Measurements from ENCODE around the gene MIXL1. TPM values are rescaled to one million over a fixed set of nuclear protein-coding genes. Genes with fewer than 3 reads are reported as not detected.
"Not testable (repeated sequence)": the region's sequence is repeated elsewhere in the genome, so short reads cannot be mapped to it uniquely, and the experiment has no call there.

MIXL1 gene
- total RNA-seq, 2 experiments from 2014 or later: not detected

DNA sequence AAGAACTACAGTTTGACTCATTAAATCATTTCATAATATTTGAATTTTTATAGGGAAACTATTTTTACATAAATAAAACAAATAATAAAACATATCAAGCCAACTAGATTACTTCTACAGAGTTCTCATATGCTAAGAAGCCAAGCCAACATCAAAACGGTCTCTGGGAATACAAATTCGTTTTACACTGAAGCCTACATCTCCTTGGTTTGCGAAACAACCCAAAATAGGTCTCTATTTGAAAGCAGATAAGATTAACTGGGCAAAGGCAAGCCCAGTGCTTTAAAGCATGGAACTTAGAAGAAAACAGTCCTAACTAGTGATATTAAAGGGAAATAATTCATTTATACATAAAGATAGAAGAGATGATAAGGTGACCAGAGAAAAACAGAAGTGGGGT lies 25.3 kb downstream of the MIXL1 start:
- intact Hi-C loops (cut with DNase I, micrococcal nuclease): no loop called here
- Mint-ChIP-seq H3K4me1 (no peaks in the 10 kb centered on the region), H3K9me3 (ENCODE audit: low read depth) (no peaks in the 10 kb centered on the region), H3K4me3 (no peak overlapping the region), H3K36me3 (ENCODE audit: low read depth) (peaks cover 8% of the 10 kb centered on the region), H3K27me3 (no peaks in the 10 kb centered on the region), H3K27ac (no peak overlapping the region)
- ATAC-seq: no peak
- ChIA-PET POLR2A (no interaction called here), CTCF (no interaction called here)
- no peak for DNase-seq

DNA sequence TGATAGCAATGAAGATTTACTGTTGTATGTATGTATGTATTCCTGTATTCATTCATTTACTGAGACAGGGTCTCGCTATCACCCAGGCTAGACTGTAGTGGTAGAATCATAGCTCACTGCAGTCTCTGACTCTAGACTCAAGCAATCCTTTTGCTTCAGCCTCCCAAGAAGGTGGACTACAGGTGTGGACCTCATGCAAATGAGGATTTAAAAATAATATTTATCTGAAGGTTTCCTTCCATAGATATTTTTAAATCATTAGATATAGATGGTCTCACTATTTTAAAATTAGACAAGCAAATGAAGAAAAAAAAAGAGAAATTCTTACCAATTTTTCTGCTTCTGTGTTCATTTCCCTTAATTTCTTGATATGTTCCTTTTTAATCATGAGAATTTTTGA lies 27.0 kb downstream of the MIXL1 start:
- Mint-ChIP-seq H3K36me3 (ENCODE audit: low read depth) (peaks cover 8% of the 10 kb centered on the region), H3K4me1 (no peaks in the 10 kb centered on the region), H3K27me3 (no peaks in the 10 kb centered on the region), H3K4me3 (no peak overlapping the region), H3K9me3 (ENCODE audit: low read depth) (no peaks in the 10 kb centered on the region), H3K27ac (no peak overlapping the region)
- DNase-seq (no peak), ATAC-seq (no peak)
- ChIA-PET CTCF (no interaction called here), POLR2A (interaction anchor here (0.7 kb wide), 1 partner anchor 761 kb away, joined by 3 read pairs; no protein-coding TSS in a partner anchor)
- intact Hi-C loops (cut with DNase I, micrococcal nuclease): no loop called here

DNA sequence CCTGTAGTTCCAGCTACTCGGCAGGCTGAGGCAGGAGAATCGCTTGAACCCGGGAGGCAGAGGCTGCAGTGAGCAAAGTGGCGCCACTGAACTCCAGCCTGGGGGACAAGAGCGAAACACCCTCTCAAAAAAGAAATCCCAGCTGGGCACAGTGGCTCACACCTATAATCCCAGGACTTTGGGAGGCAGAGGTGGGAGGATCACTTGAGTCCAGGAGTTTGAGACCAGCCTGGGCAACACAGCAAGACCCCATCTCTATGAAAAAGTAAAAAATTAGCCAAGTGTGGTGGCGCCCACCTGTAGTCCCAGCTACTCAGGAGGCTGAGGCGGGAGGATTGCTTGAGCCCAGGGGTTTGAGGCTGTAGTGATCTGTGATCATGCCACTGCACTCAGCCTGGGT lies 29.4 kb downstream of the MIXL1 start:
- DNase-seq; ATAC-seq; H3K27me3 Mint-ChIP-seq; H3K9me3 Mint-ChIP-seq (ENCODE audit: low read depth); POLR2A ChIA-PET; H3K4me1 Mint-ChIP-seq; H3K27ac Mint-ChIP-seq; H3K4me3 Mint-ChIP-seq; CTCF ChIA-PET; H3K36me3 Mint-ChIP-seq (ENCODE audit: low read depth); intact Hi-C loops (cut with DNase I, micrococcal nuclease): not testable (repeated sequence)

DNA sequence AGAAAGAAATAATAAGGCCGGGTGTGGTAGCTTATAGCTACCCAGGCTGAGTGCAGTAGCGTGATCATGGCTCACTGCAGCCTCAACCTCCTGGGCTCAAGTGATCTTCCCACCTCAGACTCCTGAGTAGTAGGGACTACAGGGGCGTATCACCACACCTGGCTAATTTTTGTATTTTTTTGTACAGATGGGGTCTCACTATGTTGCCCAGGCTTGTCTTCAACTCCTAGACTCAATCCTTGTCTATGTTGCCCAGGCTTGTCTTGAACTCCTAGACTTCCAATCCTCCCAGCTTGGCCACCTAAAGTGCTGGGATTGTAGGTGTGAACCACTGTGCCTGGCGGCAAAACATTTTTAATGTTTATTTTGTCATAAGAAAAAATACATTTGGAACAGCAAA lies 30.5 kb downstream of the MIXL1 start:
- Mint-ChIP-seq H3K36me3 (ENCODE audit: low read depth) (peaks cover 3% of the 10 kb centered on the region), H3K4me1 (no peaks in the 10 kb centered on the region), H3K27me3 (no peaks in the 10 kb centered on the region), H3K4me3 (no peak overlapping the region), H3K9me3 (ENCODE audit: low read depth) (no peaks in the 10 kb centered on the region), H3K27ac (no peak overlapping the region)
- no peak for ATAC-seq
- POLR2A ChIA-PET: no interaction called here
- intact Hi-C loops (cut with DNase I, micrococcal nuclease): no loop called here
- CTCF ChIA-PET: no interaction called here
- no peak for DNase-seq

DNA sequence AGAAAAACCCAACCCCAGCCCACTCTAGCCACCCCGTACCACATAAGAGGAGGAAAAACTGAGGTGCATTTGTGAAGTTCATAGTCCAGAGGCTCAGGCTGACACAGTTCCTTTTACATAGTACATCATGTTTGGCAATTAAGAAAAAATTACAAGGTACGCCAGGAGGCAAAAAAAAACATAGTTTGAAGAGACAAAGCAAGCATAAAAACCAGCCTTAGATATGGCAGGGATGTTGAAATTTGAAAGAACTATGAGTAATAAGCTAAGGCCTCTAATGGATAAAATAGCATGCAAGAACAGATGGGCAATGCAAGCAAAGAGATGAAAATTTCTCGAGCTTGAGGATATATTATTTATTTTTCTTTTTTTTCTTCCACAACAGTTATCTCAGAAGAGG lies 31.9 kb downstream of the MIXL1 start:
- no peak for DNase-seq
- H3K4me1 Mint-ChIP-seq: no peaks in the 10 kb centered on the region
- no peaks in the 10 kb centered on the region for H3K27me3 Mint-ChIP-seq
- no peak overlapping the region for H3K4me3 Mint-ChIP-seq
- CTCF ChIA-PET: no interaction called here
- peaks cover 12% of the 10 kb centered on the region for H3K36me3 Mint-ChIP-seq (ENCODE audit: low read depth)
- H3K9me3 Mint-ChIP-seq (ENCODE audit: low read depth): peaks cover 4% of the 10 kb centered on the region
- intact Hi-C loops (cut with DNase I, micrococcal nuclease): no loop called here
- no peak for ATAC-seq
- no peak overlapping the region for H3K27ac Mint-ChIP-seq
- POLR2A ChIA-PET: no interaction called here

DNA sequence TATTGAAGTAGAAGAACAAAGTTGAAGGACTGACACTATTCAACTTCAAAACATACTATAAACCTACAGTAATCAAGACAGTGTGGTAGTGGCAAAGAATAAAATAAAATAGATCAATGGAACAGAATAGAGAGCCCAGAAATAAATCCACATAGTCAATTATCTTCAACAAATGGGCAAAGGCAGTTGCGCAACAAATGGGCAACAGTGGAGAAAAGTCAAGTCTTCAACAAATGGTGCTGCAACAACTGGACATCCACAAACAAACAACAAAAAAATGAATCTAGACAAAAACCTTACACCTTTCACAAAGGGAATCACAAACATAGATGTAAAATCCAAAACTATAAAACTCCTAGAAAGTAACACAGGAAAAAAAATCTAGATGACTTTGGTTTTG lies 38.4 kb downstream of the MIXL1 start:
- no peaks in the 10 kb centered on the region for H3K4me1 Mint-ChIP-seq
- ChIA-PET CTCF (no interaction called here), POLR2A (no interaction called here)
- H3K36me3 Mint-ChIP-seq (ENCODE audit: low read depth): peaks cover 41% of the 10 kb centered on the region
- H3K27me3 Mint-ChIP-seq: no peaks in the 10 kb centered on the region
- H3K9me3 Mint-ChIP-seq (ENCODE audit: low read depth): peaks cover 12% of the 10 kb centered on the region
- intact Hi-C loops (cut with DNase I, micrococcal nuclease): no loop called here
- ATAC-seq: no peak
- no peak for DNase-seq
- no peak overlapping the region for H3K4me3 Mint-ChIP-seq
- H3K27ac Mint-ChIP-seq: no peak overlapping the region

DNA sequence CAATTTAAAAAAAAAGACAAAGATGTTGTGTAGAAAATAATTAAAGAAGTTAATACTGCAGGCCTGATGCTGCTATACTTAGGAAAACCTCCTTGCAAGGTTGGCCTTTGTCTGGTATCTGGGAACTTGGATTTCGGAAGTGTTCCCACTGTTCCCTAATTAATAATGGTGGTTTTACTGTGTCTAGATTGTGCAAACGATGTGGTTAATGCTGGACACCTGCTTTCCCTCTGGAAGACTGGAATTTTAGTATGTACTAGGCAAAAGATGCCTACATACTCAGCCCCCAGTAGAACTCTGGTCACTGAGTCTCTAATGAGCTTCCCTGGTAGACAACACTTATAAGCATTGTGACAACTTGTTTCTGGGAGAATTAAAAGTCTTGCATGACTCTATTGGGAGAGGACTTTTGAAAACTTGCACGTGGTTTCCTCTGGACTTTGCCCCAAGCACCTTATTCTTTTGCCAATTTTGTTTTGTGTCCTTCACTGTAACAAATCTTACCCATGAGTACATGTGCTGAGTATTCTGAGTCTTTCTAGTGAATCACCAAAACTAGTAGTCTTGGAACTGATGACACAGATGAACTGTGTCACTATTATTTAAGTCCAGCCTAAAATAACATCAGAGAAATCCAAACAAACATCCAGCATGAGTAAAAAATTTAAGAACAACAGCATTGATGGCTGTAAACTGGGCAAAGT lies 45.1 kb downstream of the MIXL1 start:
- intact Hi-C loops (cut with DNase I, micrococcal nuclease): no loop called here
- H3K4me1 Mint-ChIP-seq: peaks cover 3% of the 10 kb centered on the region
- DNase-seq (no peak), ATAC-seq (no peak)
- H3K36me3 Mint-ChIP-seq (ENCODE audit: low read depth): peaks cover 12% of the 10 kb centered on the region
- no peak overlapping the region for H3K4me3 Mint-ChIP-seq
- H3K27me3 Mint-ChIP-seq: no peaks in the 10 kb centered on the region
- H3K27ac Mint-ChIP-seq: no peak overlapping the region
- no peaks in the 10 kb centered on the region for H3K9me3 Mint-ChIP-seq (ENCODE audit: low read depth)
- POLR2A ChIA-PET: no interaction called here
- CTCF ChIA-PET: no interaction called here

DNA sequence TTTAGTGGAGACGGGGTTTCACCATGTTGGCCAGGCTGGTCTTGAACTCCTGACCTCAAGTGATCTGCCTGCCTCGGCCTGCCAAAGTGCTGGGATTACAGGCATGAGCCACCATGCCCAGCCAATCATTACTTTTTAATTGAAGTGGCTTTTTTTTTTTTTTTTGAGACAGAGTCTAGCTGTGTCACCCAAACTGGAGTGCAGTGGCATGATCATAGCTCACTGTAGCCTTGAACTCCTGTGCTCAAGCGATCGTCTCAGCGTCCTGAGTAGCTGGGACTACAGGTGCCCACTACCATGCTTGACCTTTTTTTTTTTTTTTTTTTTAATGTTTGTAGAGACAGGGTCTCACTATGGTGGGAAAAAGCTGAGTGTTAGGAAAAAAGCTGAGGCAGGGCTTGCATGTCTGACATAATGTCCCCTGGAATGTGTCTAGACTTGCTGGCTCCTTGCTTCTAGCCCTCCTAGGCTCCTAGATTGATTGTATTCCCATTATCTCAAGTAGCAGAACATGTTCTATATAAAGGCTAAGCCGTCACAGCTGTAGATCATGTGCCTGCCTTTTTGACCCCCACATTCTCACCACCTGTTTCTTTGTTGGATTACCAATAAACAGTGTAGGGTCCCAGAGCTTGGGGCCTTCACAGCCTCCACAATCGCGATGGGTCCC lies 48.9 kb downstream of the MIXL1 start:
- POLR2A ChIA-PET; CTCF ChIA-PET; ATAC-seq; DNase-seq; H3K9me3 Mint-ChIP-seq (ENCODE audit: low read depth); H3K27me3 Mint-ChIP-seq; H3K4me3 Mint-ChIP-seq; intact Hi-C loops (cut with DNase I, micrococcal nuclease); H3K4me1 Mint-ChIP-seq; H3K27ac Mint-ChIP-seq: not testable (repeated sequence)
- H3K36me3 Mint-ChIP-seq (ENCODE audit: low read depth): peaks cover 16% of the 10 kb centered on the region

DNA sequence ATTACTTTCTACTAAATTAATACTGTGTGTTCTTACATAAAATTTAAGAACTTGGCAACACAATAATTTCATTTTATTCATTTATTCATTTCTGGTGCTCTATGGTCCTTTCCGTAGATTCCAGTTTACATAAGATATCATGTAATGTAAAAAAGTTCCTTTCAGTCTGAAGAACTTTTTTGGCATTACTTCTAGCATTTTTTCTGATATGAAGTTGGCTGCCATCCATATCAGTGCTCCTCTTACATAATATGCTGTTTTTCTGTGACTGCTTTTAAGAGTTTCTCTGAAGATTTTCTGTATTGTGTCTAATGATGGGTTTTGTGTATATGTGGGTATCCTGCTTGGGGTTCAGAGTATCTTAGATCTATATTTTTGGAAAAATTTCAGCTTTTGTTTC lies 50.7 kb downstream of the MIXL1 start:
- H3K27ac Mint-ChIP-seq: no peak overlapping the region
- peaks cover 11% of the 10 kb centered on the region for H3K36me3 Mint-ChIP-seq (ENCODE audit: low read depth)
- ATAC-seq: no peak
- ChIA-PET CTCF (no interaction called here), POLR2A (no interaction called here)
- DNase-seq: no peak
- H3K9me3 Mint-ChIP-seq (ENCODE audit: low read depth): no peaks in the 10 kb centered on the region
- intact Hi-C loops (cut with DNase I, micrococcal nuclease): no loop called here
- H3K4me1 Mint-ChIP-seq: no peaks in the 10 kb centered on the region
- no peak overlapping the region for H3K4me3 Mint-ChIP-seq
- no peaks in the 10 kb centered on the region for H3K27me3 Mint-ChIP-seq

DNA sequence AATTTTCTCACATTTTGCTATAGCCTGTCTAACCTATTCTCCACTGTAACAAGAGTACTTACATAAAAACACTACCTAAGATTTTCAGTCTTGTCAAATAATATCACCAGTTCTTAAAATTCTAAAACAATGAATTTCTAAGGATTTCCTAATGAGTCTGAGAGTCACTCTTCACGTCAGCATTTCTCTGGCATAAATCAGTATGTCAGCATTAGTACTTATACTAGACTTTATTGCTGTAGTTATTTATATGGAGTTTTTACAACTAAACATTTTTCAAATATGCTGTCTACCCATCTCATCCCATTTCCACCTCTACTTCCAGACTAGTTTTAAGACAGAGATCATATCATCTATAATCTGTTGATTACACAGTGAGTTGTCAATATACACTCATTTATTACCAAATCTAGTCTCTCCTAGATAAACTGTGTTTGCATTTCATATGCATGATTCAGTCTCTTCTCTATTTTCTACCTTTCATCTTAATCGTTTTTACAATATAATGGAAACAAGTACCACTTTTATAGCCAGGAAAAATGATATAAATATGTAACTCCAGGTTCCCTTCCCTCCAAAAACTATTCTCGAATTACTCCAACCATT lies 52.7 kb downstream of the MIXL1 start:
- no peak for DNase-seq
- Mint-ChIP-seq H3K4me1 (no peaks in the 10 kb centered on the region), H3K36me3 (ENCODE audit: low read depth) (peaks cover 13% of the 10 kb centered on the region), H3K4me3 (no peak overlapping the region), H3K27me3 (no peaks in the 10 kb centered on the region), H3K9me3 (ENCODE audit: low read depth) (no peaks in the 10 kb centered on the region), H3K27ac (no peak overlapping the region)
- ATAC-seq: no peak
- ChIA-PET POLR2A (no interaction called here), CTCF (no interaction called here)
- intact Hi-C loops (cut with DNase I, micrococcal nuclease): no loop called here

Data from activated CD4-positive, alpha-beta T cell treated with anti-CD3 and anti-CD28 coated beads for 36 hours (primary cell).